Measurements from ENCODE around the gene DHH.

DNA sequence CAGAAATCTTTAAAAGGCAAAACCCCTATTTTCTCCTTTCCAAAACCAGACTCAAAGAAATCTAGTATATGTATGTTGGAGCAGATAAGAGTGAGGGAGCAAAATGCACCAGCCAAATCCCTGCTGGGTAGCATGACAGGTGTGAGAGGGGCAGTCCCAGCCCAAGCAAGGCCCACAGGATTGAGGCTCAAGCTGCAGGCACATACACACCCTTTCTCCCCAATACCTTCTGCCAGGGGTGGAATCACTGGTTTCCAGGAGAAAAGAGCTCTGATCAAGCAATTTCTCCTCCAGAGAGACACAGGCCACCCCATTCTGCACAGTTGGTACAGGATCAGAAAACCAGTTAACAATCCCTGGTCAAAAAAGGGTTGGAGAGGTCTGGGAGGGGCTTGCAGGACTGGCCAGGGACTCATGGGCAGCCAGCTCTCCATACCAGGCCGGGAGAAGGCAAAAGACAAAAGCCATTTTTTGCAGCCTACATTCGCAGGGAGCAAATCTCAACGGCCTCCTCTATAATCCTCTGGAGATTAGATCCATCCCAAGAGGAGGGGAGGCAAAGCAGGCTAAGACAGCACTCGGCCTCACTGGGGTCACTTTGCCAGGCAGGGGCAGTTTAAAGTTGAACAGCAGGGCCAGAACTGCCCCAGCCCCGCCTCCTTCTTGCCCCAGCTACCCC, 36.1 kb downstream of the DHH start:
- TF ChIP-seq, protein P1, sequence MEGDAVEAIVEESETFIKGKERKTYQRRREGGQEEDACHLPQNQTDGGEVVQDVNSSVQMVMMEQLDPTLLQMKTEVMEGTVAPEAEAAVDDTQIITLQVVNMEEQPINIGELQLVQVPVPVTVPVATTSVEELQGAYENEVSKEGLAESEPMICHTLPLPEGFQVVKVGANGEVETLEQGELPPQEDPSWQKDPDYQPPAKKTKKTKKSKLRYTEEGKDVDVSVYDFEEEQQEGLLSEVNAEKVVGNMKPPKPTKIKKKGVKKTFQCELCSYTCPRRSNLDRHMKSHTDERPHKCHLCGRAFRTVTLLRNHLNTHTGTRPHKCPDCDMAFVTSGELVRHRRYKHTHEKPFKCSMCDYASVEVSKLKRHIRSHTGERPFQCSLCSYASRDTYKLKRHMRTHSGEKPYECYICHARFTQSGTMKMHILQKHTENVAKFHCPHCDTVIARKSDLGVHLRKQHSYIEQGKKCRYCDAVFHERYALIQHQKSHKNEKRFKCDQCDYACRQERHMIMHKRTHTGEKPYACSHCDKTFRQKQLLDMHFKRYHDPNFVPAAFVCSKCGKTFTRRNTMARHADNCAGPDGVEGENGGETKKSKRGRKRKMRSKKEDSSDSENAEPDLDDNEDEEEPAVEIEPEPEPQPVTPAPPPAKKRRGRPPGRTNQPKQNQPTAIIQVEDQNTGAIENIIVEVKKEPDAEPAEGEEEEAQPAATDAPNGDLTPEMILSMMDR (IDR thresholded peaks at IDR 0.05; ENCODE audit: low read depth, low read length) = no peak
- TF ChIP-seq POLR2A (IDR thresholded peaks at IDR 0.05; ENCODE audit: extremely low read depth, insufficient read length) (no peak), MYC (IDR thresholded peaks at IDR 0.05; ENCODE audit: low read depth, low read length) (no peak)
- TF ChIP-seq, protein P2, sequence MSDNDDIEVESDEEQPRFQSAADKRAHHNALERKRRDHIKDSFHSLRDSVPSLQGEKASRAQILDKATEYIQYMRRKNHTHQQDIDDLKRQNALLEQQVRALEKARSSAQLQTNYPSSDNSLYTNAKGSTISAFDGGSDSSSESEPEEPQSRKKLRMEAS (IDR thresholded peaks at IDR 0.05; ENCODE audit: low read depth, low read length) = no peak

Measured in NB4 (cell line).